GM12891 (cell line): Measurements from ENCODE around the gene SENP1.

Experiments
- POLR2A ChIP-seq: IDR thresholded peaks from 2 replicates; pipeline ENCODE4 v1.6.1; 2011; ENCODE audit warnings: low read depth, low read length, control low read depth
- POLR2AphosphoS5 ChIP-seq: IDR thresholded peaks from 2 replicates; pipeline ENCODE4 v1.6.1; 2011; ENCODE audit warnings: low read depth, low read length, control low read depth

DNA sequence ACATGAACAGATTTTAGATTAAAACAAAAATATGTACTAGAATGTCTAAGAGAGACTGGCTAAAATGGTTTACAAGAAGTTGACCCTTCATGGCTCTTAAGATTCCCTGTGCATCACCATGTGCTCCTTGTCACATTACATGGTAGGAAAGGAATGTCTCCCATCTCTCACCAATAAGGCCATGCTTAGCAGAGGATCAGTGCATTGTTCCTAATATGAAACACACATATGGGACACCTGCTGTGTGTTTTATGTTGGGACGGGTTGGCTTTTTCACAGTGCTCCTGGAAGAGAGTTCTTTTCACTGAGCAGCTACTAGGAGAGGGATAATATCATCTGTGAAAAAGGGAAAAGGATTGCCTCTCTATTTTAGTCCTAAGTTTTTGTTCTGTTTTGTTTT lies 22.9 kb upstream of the SENP1 start:
- TF ChIP-seq POLR2AphosphoS5, result no peak
- no peak for TF ChIP-seq POLR2A
